Keratinocyte (primary cell): ENCODE measurements around the gene SSBP4. TPM values are rescaled to one million over a fixed set of nuclear protein-coding genes. Genes with fewer than 3 reads are reported as not detected.

Experiments used
- DNase-seq: peaks from one replicate; pipeline ENCODE4 v3.0.0-alpha.2; 2011; ENCODE audit warnings: low read depth, missing footprints, low spot score
- FAIRE-seq: peaks from 2 replicates; lab custom pipeline; 2011; peaks lifted over from hg19 to GRCh38; lab: Jason Lieb, UNC
- H2AFZ ChIP-seq: 2 replicates; pipeline ENCODE4 v1.6.0; 2012; ENCODE audit warnings: low read length, control low read depth, inconsistent platforms; ENCODE audit not compliant: control insufficient read depth
- H3K27ac ChIP-seq: 2 replicates; pipeline ENCODE4 v1.5.1; 2011; ENCODE audit warnings: low read length; ENCODE audit not compliant: control insufficient read depth, insufficient read depth
- H3K27me3 ChIP-seq: 3 replicates; pipeline ENCODE4 v1.6.0; 2011; ENCODE audit warnings: low read length; ENCODE audit not compliant: control insufficient read depth, insufficient read depth; ENCODE audit errors: extremely low read depth
- H3K36me3 ChIP-seq, 2 experiments: 2 replicates in 1 of 2; 3 replicates in 1 of 2; pipeline ENCODE4 v1.5.1; 2011; ENCODE audit warnings: low read length in 2 of 2, mild to moderate bottlenecking in 1 of 2; ENCODE audit not compliant: control insufficient read depth in 2 of 2, insufficient read depth in 2 of 2; ENCODE audit errors: extremely low read depth in 1 of 2
- H3K4me1 ChIP-seq: 3 replicates; pipeline ENCODE4 v1.5.1; 2011; ENCODE audit warnings: low read length; ENCODE audit not compliant: control insufficient read depth, insufficient read depth; ENCODE audit errors: extremely low read depth
- H3K4me2 ChIP-seq: 3 replicates; pipeline ENCODE4 v1.6.0; 2011; ENCODE audit warnings: low read depth, low read length; ENCODE audit not compliant: control insufficient read depth, insufficient read depth; ENCODE audit errors: extremely low read depth
- H3K4me3 ChIP-seq, 3 experiments: fragments of 200-600 bp in 1 of 3; sonication (generic) in 1 of 3; 2 replicates in 2 of 3; 3 replicates in 1 of 3; pipeline ENCODE4 v1.5.1; 2011 to 2016; ENCODE audit warnings: low read length in 3 of 3, mild to moderate bottlenecking in 3 of 3, control low read depth in 2 of 3, inconsistent platforms in 1 of 3, low read depth in 1 of 3, mixed read lengths in 1 of 3, mixed run types in 1 of 3, moderate library complexity in 1 of 3; ENCODE audit not compliant: control insufficient read depth in 2 of 3, insufficient read depth in 2 of 3; ENCODE audit errors: extremely low read depth in 1 of 3
- H3K79me2 ChIP-seq: 2 replicates; pipeline ENCODE4 v1.6.0; 2012; ENCODE audit warnings: low read length; ENCODE audit not compliant: control insufficient read depth, insufficient read depth
- H3K9ac ChIP-seq: 3 replicates; pipeline ENCODE4 v1.6.0; 2011; ENCODE audit warnings: low read length; ENCODE audit not compliant: control insufficient read depth, insufficient read depth; ENCODE audit errors: extremely low read depth
- H3K9me1 ChIP-seq: 3 replicates; pipeline ENCODE4 v1.6.0; 2011; ENCODE audit warnings: low read length; ENCODE audit not compliant: control insufficient read depth, insufficient read depth; ENCODE audit errors: extremely low read depth
- H3K9me3 ChIP-seq: 2 replicates; pipeline ENCODE4 v1.5.1; 2012; ENCODE audit warnings: low read depth, low read length; ENCODE audit not compliant: control insufficient read depth
- H4K20me1 ChIP-seq: 3 replicates; pipeline ENCODE4 v1.6.0; 2011; ENCODE audit warnings: low read length; ENCODE audit not compliant: control insufficient read depth, insufficient read depth; ENCODE audit errors: extremely low read depth
- CTCF ChIP-seq, 3 experiments: IDR thresholded peaks in 1 of 3; conservative IDR thresholded peaks in 1 of 3; optimal IDR thresholded peaks in 1 of 3; 2 replicates in 2 of 3; 3 replicates in 1 of 3; pipeline versions ENCODE3 to v1.5.1; 2011; ENCODE audit warnings: low read length in 3 of 3, mild to moderate bottlenecking in 3 of 3, moderate library complexity in 2 of 3, control low read depth in 1 of 3, inconsistent platforms in 1 of 3; ENCODE audit not compliant: insufficient read depth in 2 of 3; ENCODE audit errors: extremely low read depth in 1 of 3
- EZH2 ChIP-seq: IDR thresholded peaks from one replicate; pipeline ENCODE4 v1.6.1; 2012; ENCODE audit warnings: inconsistent platforms, mild to moderate bottlenecking, low read length, moderate library complexity
- dilution Hi-C: fragments of 300-500 bp; cut with MboI; formaldehyde crosslinking; loops from one replicate; pipeline ENCODE4 v1.7.0; 2020; ENCODE audit warnings: low sequenced_read_pairs; ENCODE audit not compliant: extremely low pct_ligation_motif_present
- polyA plus RNA-seq, 5 experiments: library from polyadenylated mRNA; depleted of rRNA in 3 of 5; stranded (reverse) in 3 of 5; stranded (forward) in 1 of 5; unstranded in 1 of 5; fragments of >200 nt; gene quantifications; 1 replicate in 1 of 5; 2 replicates in 3 of 5; 3 replicates in 1 of 5; pipeline versions ENCODE4 v1.2.1 to v1.2.3, GENCODE V29; 2011 to 2012; ENCODE audit warnings: missing spikeins in 2 of 5, low read depth in 1 of 5, low replicate concordance in 1 of 5

SSBP4 gene
- polyA plus RNA-seq, 1 donor (not counting 4 experiments of a cell fraction or from before 2014, with no cell fraction given): 7.5 TPM

DNA sequence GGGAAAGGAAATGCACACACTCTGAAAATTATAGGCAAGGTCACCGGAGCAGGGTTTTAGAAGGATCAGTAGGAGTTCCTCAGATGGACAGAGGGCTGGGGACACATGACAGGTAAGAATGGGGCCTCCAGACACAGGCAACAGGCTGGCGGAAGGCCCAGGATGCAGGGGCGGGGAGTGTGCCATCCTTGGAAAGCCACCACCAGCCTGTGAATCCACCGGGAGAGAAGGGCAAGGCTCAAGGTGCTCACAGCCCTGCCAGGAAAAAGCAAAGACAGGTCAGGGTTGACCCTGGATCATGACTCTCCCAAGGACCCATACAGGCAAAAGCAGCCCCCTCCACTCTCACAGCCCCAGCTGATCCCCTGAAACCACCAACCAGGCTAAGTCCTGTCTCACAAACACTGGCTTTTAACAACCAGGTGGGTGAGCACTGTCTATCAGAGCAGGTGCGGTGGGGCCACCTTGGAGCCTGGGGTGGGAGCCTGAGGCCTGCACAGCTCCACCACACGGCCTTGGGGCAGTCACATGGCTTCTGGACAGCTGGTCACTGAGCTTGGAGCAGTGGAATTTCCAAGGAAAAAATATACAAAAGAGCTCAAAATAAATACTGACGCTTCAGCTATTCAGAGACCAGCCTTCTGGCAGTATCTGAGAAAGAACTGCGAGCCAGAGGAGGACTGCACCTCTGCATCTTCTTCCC lies 54.0 kb downstream of the SSBP4 start:
- H3K9me3 ChIP-seq: no peaks in the 10 kb centered on the region
- no peaks in the 10 kb centered on the region for H3K27me3 ChIP-seq
- no peak overlapping the region for H3K4me3 ChIP-seq
- peaks cover 6% of the 10 kb centered on the region for H3K4me1 ChIP-seq
- dilution Hi-C loops: no loop called here
- H3K36me3 ChIP-seq: peaks cover 20 to 21% of the 10 kb centered on the region in 2 experiments
- no peak for TF ChIP-seq CTCF (optimal IDR thresholded peaks at IDR 0.05 in 1 of 3, IDR thresholded peaks at IDR 0.05 in 1 of 3, conservative IDR thresholded peaks at IDR 0.05 in 1 of 3; ENCODE audit: extremely low read depth in 1 of 3, insufficient read depth in 2 of 3, low read length in 3 of 3)
- no peak for TF ChIP-seq EZH2
- H3K4me2 ChIP-seq: no peak overlapping the region
- no peaks in the 10 kb centered on the region for H3K9me1 ChIP-seq
- FAIRE-seq (no peak), DNase-seq (no peak)
- H4K20me1 ChIP-seq: peaks cover 20% of the 10 kb centered on the region
- H3K27ac ChIP-seq: no peak overlapping the region
- no peak overlapping the region for H2AFZ ChIP-seq
- peaks cover 73% of the 10 kb centered on the region for H3K79me2 ChIP-seq
- H3K9ac ChIP-seq: no peak overlapping the region

DNA sequence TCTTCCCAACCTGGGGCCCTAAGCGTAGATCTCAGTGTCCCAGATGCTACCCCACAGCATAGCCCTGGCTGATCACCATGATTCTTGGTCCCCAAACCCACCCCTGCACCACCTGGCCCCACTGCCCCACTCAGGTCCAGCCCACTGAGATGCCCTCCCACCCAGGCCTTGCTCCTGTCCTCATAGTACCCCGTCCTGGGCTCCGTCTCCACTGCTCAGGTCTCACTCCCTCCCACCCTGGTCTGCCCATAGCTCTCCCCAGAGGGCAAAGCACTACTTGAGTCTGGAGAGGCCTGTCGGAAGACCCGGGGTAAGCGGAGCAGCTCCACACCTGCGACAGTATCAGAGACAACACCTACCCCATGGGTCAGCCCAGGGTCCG lies 54.5 kb downstream of the SSBP4 start:
- Histone ChIP-seq H3K9ac (no peak overlapping the region), H2AFZ (no peak overlapping the region), H3K27ac (no peak overlapping the region), H3K9me1 (no peaks in the 10 kb centered on the region), H4K20me1 (peaks cover 15% of the 10 kb centered on the region), H3K4me3 (no peak overlapping the region), H3K79me2 (peaks cover 73% of the 10 kb centered on the region), H3K4me2 (no peak overlapping the region), H3K36me3 (peaks cover 17 to 21% of the 10 kb centered on the region in 2 experiments), H3K4me1 (peaks cover 11% of the 10 kb centered on the region), H3K9me3 (no peaks in the 10 kb centered on the region), H3K27me3 (no peaks in the 10 kb centered on the region)
- DNase-seq (no peak), FAIRE-seq (no peak)
- dilution Hi-C loops: no loop called here
- TF ChIP-seq CTCF (optimal IDR thresholded peaks at IDR 0.05 in 1 of 3, IDR thresholded peaks at IDR 0.05 in 1 of 3, conservative IDR thresholded peaks at IDR 0.05 in 1 of 3; ENCODE audit: extremely low read depth in 1 of 3, insufficient read depth in 2 of 3, low read length in 3 of 3) (no peak), EZH2 (no peak)
